IPS-18a (cell line): ENCODE data around the gene YPEL3.
A peak's percentile ranks its signal among the peaks of the same experiment; 100 is the strongest.
"Not testable (repeated sequence)": the region's sequence is repeated elsewhere in the genome, so short reads cannot be mapped to it uniquely, and the experiment has no call there.

ENCODE experiments used
- H3K27ac ChIP-seq: one replicate; pipeline ENCODE4 v1.5.1; 2013; ENCODE audit warnings: low read length
- H3K27me3 ChIP-seq: one replicate; pipeline ENCODE4 v1.6.1; 2013; ENCODE audit warnings: mild to moderate bottlenecking, low read length; ENCODE audit not compliant: control insufficient read depth, insufficient read depth
- H3K36me3 ChIP-seq: one replicate; pipeline ENCODE4 v1.6.1; 2013; ENCODE audit warnings: low read depth, low read length; ENCODE audit not compliant: control insufficient read depth
- H3K4me1 ChIP-seq: one replicate; pipeline ENCODE4 v1.6.1; 2013; ENCODE audit warnings: low read depth, low read length; ENCODE audit not compliant: control insufficient read depth
- H3K4me3 ChIP-seq: one replicate; pipeline ENCODE4 v1.5.1; 2013; ENCODE audit warnings: low read length
- H3K9ac ChIP-seq: one replicate; pipeline ENCODE4 v1.6.1; 2013; ENCODE audit warnings: mild to moderate bottlenecking, low read length, moderate library complexity
- H3K9me3 ChIP-seq: one replicate; pipeline ENCODE4 v1.6.1; 2013; ENCODE audit warnings: low read depth, low read length; ENCODE audit not compliant: control insufficient read depth

YPEL3 gene

DNA sequence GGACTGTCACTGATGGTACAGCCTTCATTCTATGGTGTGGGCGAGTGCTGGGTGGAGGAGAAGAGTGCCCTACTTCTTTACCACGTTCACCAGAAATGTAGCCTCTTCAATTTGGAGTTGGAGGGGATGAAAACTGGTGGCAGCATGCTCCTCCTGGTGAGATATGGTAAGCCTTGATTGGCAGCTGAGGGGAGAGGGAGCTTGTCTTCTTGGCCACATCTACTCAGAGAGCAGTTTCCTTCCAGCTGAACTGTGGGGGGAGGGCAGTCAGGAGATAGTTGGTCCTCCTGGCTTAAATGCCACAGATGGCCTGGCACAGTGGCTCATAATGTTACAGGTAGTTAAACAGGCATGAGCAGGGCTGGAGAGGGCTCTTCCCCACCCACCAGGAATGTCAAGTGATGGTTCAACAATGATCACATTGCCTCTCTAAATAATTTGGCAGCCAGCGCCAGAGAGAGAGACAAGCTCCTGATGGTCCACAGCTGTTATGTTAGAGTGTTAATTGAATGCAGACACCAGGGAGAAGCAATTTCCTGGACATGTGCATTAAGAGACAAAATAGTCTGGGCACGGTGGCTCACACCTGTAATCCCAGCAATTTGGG is 36.0 kb upstream of the YPEL3 start:
- Histone ChIP-seq H3K4me3 (no peak overlapping the region), H3K27ac (no peak overlapping the region)

DNA sequence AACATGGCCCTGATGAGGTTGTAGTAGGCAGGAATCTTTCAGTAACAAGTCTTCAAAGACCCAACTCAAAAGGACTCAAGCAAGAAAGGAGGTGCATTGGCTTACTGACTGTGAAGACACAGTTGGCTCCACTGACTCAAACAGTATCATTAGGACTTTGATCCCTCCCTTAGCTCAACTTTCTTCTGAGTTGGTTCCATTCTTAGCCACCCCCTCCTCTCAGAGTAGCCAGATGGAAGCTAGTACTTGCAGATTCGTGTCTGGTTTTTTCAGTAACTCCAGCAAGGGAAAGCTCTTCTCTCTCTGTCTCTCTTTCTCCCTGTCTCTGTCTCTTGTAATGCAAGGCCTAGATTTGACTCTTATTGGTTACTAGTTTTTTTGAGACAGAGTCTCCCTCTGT is 32.0 kb upstream of the YPEL3 start:
- H3K4me3 ChIP-seq: no peak overlapping the region
- no peak overlapping the region for H3K27ac ChIP-seq

More for the DNA sequence above, 36.0 kb upstream of the YPEL3 start:
- H3K36me3 ChIP-seq: no peaks in the 10 kb centered on the region
- no peak overlapping the region for H3K9ac ChIP-seq
- H3K27me3 ChIP-seq: no peaks in the 10 kb centered on the region
- no peaks in the 10 kb centered on the region for H3K4me1 ChIP-seq
- H3K9me3 ChIP-seq: no peaks in the 10 kb centered on the region

DNA sequence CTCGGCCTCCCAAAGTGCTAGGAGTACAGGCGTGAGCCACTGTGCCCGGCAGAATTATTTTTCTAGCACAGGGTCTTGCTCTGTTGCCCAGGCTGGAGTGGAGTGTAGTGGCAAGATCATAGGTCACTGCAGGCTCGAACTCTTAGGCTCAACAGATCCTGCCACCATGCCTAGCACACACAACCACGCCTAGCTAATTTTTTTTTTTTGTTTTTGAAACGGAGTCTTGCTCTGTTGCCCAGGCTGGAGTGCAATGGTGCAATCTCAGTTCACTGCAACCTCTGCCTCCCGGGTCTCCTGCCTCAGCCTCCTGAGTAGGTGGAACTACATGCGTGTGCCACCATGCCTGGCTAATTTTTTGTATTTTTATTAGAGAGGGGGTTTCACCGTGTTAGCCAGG is 29.7 kb upstream of the YPEL3 start:
- H3K27me3 ChIP-seq, H3K4me1 ChIP-seq, H3K36me3 ChIP-seq, H3K27ac ChIP-seq, H3K9ac ChIP-seq, H3K4me3 ChIP-seq, H3K9me3 ChIP-seq: not testable (repeated sequence)

More for the DNA sequence above, 32.0 kb upstream of the YPEL3 start:
- Histone ChIP-seq H3K9ac (no peak overlapping the region), H3K9me3 (no peaks in the 10 kb centered on the region), H3K36me3 (no peaks in the 10 kb centered on the region), H3K27me3 (no peaks in the 10 kb centered on the region), H3K4me1 (no peaks in the 10 kb centered on the region)

DNA sequence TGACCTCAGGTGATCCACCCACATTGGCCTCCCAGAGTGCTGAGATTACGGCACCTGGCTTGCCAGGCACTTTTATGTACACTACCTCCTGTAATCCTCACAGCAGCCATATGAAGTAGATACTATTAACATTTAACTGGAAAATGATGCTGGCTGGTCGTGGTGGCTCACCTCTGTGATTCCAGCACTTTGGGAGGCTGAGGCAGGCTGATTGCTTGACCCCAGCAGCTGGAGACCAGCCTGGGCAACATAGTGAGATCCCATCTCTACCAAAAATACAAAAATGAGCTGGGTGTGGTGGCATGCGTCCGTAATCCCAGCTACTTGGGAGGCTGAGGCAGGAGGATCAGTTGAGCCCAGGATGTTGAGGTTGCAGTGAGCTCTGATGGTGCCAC is 29.0 kb upstream of the YPEL3 start:
- no peak overlapping the region for H3K27ac ChIP-seq
- no peaks in the 10 kb centered on the region for H3K27me3 ChIP-seq
- no peaks in the 10 kb centered on the region for H3K4me1 ChIP-seq
- H3K4me3 ChIP-seq: no peak overlapping the region
- H3K9me3 ChIP-seq: no peaks in the 10 kb centered on the region
- H3K36me3 ChIP-seq: no peaks in the 10 kb centered on the region
- H3K9ac ChIP-seq: no peak overlapping the region

DNA sequence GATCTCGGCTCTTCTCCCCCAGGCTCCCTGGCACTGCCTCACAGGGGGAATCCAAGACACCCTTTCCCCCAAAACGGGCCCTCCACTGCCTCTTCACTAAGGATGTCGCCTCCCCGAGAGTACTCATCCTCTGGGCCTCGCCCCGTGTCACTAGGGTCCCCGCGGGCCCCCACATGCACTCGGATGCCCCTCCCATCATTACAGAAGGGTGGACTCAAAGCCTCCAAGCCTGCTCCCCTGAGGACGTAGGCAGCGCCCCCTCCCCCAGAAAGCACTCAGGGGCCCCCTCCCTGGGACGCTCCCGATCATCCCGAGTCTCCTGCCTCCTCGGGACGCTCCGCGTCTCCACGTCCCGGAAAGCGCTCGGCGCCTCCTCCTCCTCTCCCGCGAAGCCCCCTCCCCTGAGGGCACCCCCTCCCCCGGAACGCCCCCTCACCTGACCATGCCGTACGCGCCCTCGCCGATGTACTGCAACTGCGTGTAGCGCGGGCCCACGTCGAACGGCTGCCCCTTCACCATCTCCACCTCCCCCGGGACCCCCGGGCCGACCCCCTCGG is 26.7 kb upstream of the YPEL3 start:
- Histone ChIP-seq H3K4me1 (no peaks in the 10 kb centered on the region), H3K4me3 (peak overlapping the region; percentile 81), H3K27ac (no peak overlapping the region), H3K9me3 (no peaks in the 10 kb centered on the region), H3K36me3 (no peaks in the 10 kb centered on the region), H3K9ac (peak overlapping the region; percentile 18), H3K27me3 (no peaks in the 10 kb centered on the region)

DNA sequence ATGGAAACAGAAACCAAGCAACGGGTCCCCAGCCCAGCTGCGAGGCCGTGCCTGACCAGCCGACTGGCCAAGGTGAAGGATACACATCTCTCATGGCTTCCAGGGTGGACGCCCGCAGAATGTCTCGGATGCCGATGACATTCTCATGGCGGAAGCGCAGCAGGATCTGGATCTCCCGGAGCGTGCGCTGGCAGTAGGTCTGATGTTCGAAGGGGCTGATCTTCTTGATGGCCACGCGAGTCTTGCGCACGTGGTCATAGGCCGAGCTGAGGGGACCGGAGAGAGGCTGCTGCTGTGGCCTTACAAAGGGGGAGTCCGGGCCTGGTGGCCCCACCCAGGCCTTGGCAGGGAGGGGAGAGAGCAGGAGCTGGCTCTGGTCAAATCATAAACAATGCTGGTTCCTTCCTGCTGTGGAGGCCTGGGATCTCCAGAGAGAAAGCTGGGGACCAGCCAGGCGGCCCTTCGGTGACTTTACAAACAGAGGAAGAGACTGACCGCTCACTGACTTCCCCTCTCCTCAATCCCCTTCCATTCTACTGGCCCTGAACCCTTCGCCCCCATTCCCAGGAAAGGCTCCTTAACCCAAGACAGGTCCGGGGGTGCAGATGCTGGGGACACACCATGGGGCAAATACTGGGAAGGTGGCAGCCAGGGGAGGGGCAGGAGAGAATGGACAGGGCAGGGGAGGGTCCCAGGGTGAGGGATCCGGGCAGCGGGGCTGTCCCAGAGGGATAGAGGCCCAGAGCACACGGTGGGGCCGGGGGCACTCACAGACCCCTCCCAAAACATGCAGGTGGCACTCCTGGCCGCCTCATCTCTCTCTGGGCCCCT is 25.9 kb upstream of the YPEL3 start:
- H3K27ac ChIP-seq: no peak overlapping the region
- peaks cover 1% of the 10 kb centered on the region for H3K36me3 ChIP-seq
- no peaks in the 10 kb centered on the region for H3K27me3 ChIP-seq
- H3K9ac ChIP-seq: peak overlapping the region; percentile 18
- no peaks in the 10 kb centered on the region for H3K4me1 ChIP-seq
- peak overlapping the region; percentile 81 for H3K4me3 ChIP-seq
- H3K9me3 ChIP-seq: no peaks in the 10 kb centered on the region

DNA sequence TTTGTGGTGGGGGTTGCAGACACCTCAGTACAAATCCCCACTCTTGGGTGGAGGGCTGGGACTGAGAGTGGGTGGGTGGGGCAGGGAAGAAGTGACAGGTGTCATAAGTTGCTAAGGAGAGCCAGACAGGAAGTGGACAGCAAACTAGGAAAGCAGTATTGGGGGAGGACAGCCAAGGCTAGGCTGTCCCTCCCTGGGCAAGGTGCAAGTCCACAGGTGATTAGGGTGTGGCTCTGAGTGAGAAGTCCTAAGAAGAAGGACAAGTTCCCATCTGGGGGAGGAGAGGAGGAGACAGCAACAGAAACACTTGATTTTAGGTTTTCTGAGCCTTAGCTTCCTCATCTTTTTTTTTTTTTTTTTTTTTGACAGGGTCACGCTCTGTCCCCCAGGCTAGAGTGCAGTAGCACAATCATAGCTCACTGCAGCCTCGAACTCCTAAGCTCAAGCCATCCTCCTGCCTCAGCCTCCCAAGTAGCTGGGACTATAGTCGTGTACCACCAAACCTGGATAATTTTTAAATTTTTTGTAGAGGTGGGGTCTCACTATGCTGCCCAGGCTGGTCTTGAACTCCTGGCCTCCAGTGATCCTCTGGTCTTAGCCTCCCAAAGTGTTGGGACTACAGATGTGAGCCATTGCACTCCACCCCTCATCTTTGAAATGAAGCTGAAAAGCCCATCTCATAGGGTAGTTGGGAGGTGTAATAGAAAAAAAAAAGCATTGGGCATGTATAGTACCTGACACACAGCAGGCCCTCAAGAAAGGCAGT is 24.5 kb upstream of the YPEL3 start:
- Histone ChIP-seq H3K9me3 (no peaks in the 10 kb centered on the region), H3K36me3 (peaks cover 3% of the 10 kb centered on the region), H3K4me1 (no peaks in the 10 kb centered on the region), H3K27me3 (no peaks in the 10 kb centered on the region), H3K4me3 (no peak overlapping the region), H3K9ac (no peak overlapping the region), H3K27ac (no peak overlapping the region)

DNA sequence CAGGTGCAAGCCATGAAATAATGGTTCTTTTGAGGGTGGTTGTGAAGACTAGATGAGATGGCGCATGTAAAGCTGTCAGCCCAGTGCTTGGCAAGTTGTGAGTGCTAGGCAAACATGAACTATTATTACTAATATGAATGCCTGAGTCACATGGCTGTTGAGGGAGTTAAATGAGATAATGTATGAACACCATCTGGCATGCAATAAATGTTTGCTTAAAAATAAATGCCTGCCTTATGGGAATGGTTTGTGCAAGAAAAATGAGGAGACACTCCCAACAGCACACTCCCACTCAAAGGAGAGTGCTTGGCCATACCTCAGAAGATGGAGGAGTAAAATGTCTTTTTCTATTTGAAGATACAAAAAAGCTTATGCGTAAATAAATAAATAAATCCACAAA is 23.4 kb upstream of the YPEL3 start:
- peaks cover 3% of the 10 kb centered on the region for H3K36me3 ChIP-seq
- H3K4me1 ChIP-seq: no peaks in the 10 kb centered on the region
- H3K9me3 ChIP-seq: no peaks in the 10 kb centered on the region
- no peak overlapping the region for H3K4me3 ChIP-seq
- H3K27me3 ChIP-seq: no peaks in the 10 kb centered on the region
- H3K27ac ChIP-seq: no peak overlapping the region
- no peak overlapping the region for H3K9ac ChIP-seq

DNA sequence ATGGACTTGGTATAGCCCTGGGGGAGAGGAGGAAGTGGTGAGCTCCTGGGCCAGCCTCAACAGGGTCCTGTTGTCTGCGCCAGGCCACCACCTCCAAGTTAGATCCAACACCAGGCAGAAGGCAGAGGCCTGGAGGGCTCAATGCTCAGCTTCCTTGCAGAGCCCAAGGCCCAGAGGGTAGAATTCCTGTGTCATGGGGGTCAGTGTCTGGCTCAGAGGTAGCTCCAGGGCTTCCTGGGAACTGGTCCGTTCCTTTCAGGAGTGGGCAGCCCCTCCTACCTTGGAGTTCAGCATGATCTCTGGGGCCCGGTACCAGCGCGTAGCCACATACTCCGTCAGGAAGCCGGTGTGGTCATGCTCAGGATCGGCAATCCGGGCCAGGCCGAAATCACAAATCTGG is 21.8 kb upstream of the YPEL3 start:
- Histone ChIP-seq H3K9me3 (no peaks in the 10 kb centered on the region), H3K27ac (no peak overlapping the region), H3K4me3 (no peak overlapping the region), H3K36me3 (peaks cover 3% of the 10 kb centered on the region), H3K9ac (no peak overlapping the region), H3K27me3 (no peaks in the 10 kb centered on the region), H3K4me1 (no peaks in the 10 kb centered on the region)

DNA sequence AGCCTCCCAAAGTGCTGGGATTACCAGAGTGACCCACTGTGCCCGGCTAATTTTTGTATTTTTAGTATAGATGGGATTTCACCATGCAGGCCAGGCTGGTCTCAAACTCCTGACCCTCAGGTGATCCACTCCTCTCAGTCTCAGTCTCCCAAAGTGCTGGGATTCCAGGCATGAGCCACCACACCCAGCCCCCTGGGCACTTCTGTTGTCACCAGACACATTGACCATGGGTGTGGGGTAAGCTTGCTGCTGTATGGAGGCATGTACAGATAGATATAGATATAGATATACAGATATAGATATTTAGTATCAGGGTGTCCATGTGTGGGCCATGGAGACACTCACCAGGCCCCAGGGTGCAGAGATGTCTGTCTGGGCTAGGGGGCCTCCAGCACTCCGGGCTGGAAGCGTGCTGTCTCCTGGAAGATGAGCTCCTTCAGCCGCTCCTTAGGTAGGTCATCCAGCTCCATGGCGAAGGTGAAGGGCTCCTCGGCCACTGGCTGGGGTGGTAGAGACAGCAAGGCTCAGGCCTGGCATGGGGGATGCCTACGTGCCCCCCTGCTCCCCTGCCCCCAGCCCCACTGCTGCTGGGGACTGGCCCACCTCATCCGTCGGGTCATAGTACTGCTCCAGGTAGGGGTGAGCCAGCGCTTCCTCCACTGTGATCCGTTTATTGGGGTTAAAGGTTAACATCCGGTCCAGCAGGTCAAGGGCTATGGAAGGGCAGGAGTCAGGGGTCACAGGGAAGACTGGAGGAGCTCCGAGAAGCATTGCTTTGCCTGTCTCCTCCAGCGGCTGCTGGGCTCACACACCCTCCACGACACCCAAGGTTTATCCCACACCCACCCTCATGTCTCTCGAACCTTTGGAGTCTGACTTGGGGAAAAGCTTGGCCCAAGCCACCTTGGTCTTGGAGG is 20.5 kb upstream of the YPEL3 start:
- H3K4me3 ChIP-seq: no peak overlapping the region
- H3K9me3 ChIP-seq: no peaks in the 10 kb centered on the region
- H3K27ac ChIP-seq: no peak overlapping the region
- no peak overlapping the region for H3K9ac ChIP-seq
- peaks cover 3% of the 10 kb centered on the region for H3K36me3 ChIP-seq
- no peaks in the 10 kb centered on the region for H3K4me1 ChIP-seq
- no peaks in the 10 kb centered on the region for H3K27me3 ChIP-seq

DNA sequence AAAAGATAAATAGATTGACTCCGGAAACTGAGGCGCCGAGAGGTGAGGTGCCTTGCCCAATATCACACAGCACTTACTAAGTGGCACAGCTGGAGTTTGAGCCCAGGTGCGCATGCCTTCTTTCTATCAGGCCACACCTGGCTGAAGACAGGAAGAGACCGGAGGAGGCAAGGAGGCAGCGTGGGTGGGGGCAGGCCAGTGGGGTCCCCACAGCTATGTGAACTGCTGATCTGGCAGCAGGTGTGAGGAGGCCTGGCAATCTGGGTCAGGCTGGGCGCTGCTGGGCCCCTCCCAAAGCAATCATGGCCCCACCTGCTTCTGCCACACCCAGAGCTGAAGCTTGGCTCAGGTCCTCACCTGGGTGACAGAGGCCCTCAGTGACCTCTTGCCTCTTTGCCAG is 19.2 kb upstream of the YPEL3 start:
- peaks cover 3% of the 10 kb centered on the region for H3K36me3 ChIP-seq
- no peaks in the 10 kb centered on the region for H3K9me3 ChIP-seq
- no peaks in the 10 kb centered on the region for H3K27me3 ChIP-seq
- no peak overlapping the region for H3K9ac ChIP-seq
- H3K4me1 ChIP-seq: no peaks in the 10 kb centered on the region
- no peak overlapping the region for H3K27ac ChIP-seq
- H3K4me3 ChIP-seq: no peak overlapping the region
